PC-3 (cell line): ENCODE data around the gene UBAP1L. TPM values are rescaled to one million over a fixed set of nuclear protein-coding genes. Genes with fewer than 3 reads are reported as not detected.

Experiments
- ATAC-seq: fragments of 200-7000 bp; cut with Tn5 transposase; 2 replicates; pipeline ENCODE4 v1.9.1; 2020; ENCODE audit warnings: mild to moderate bottlenecking, moderate library complexity
- BruUV-seq: library from RNA; stranded (reverse); fragments of 400-500 nt; replicated peaks from 2 replicates; lab custom pipeline; 2021; lab: Mats Ljungman, UMichigan
- CTCF ChIA-PET: fragments of 300-600 bp; sonication (Branson Sonifier 250); formaldehyde crosslinking; loops from one replicate; lab custom pipeline; 2022; ENCODE audit warnings: antibody characterized with exemption; lab: Charles Lee
- POLR2A ChIA-PET: fragments of 300-600 bp; sonication (Branson Sonifier 250); formaldehyde crosslinking; loops from one replicate; lab custom pipeline; 2022; ENCODE audit warnings: antibody characterized with exemption; ENCODE audit not compliant: unreplicated experiment; lab: Charles Lee
- DNase-seq: peaks from one replicate; pipeline ENCODE4 v3.0.0-alpha.2; 2015
- H2AFZ ChIP-seq: fragments of 300-600 bp; sonication (generic); 2 replicates; pipeline ENCODE4 v1.6.0; 2016; ENCODE audit warnings: antibody characterized with exemption, low read length
- H3F3A ChIP-seq: fragments of 300-600 bp; sonication (generic); one replicate; pipeline ENCODE4 v1.6.0; 2017; ENCODE audit warnings: antibody characterized with exemption, low read length, control low read depth, mild to moderate bottlenecking; ENCODE audit not compliant: unreplicated experiment
- H3K27ac ChIP-seq: fragments of 300-600 bp; sonication (generic); 2 replicates; pipeline ENCODE4 v1.5.1; 2016; ENCODE audit warnings: mild to moderate bottlenecking, low read length
- H3K27me3 ChIP-seq: fragments of 300-600 bp; sonication (generic); 2 replicates; pipeline ENCODE4 v1.6.1; 2016; ENCODE audit warnings: low read length, mixed read lengths
- H3K36me3 ChIP-seq: fragments of 300-600 bp; sonication (generic); 2 replicates; pipeline ENCODE4 v1.6.1; 2016; ENCODE audit warnings: low read depth, mixed run types, low read length, mixed read lengths
- H3K4me1 ChIP-seq: fragments of 300-600 bp; sonication (generic); 2 replicates; pipeline ENCODE4 v1.5.1; 2016; ENCODE audit warnings: low read length; ENCODE audit not compliant: insufficient read depth
- H3K4me2 ChIP-seq: fragments of 300-600 bp; sonication (generic); 2 replicates; pipeline ENCODE4 v1.6.0; 2016; ENCODE audit warnings: low read length
- H3K4me3 ChIP-seq: fragments of 300-600 bp; sonication (generic); 2 replicates; pipeline ENCODE4 v1.5.1; 2016; ENCODE audit warnings: mild to moderate bottlenecking, low read length, mixed read lengths
- H3K79me2 ChIP-seq: fragments of 300-600 bp; sonication (generic); 2 replicates; pipeline ENCODE4 v1.6.1; 2017; ENCODE audit warnings: low read length, mixed read lengths
- H3K9ac ChIP-seq: fragments of 300-600 bp; sonication (generic); 2 replicates; pipeline ENCODE4 v1.6.0; 2016; ENCODE audit warnings: mild to moderate bottlenecking, low read length
- H3K9me2 ChIP-seq: fragments of 300-600 bp; sonication (generic); replicated peaks from 2 replicates; pipeline ENCODE4 v1.6.1; 2016; ENCODE audit warnings: mixed run types, low read length, mixed read lengths
- H3K9me3 ChIP-seq: fragments of 300-600 bp; sonication (generic); 2 replicates; pipeline ENCODE4 v1.6.1; 2016; ENCODE audit warnings: low read length, mixed read lengths
- H4K20me1 ChIP-seq: fragments of 300-600 bp; sonication (generic); 2 replicates; pipeline ENCODE4 v1.6.1; 2016; ENCODE audit warnings: low read length, mixed read lengths
- EZH2 ChIP-seq: fragments of 300-600 bp; sonication (generic); IDR thresholded peaks from one replicate; pipeline ENCODE4 v1.6.1; 2017; ENCODE audit warnings: antibody characterized with exemption, mild to moderate bottlenecking, low read length; ENCODE audit not compliant: unreplicated experiment
- EZH2phosphoT487 ChIP-seq: fragments of 300-600 bp; sonication (generic); IDR thresholded peaks from 2 replicates; pipeline ENCODE4 v1.6.1; 2018; ENCODE audit warnings: mild to moderate bottlenecking, antibody characterized with exemption, low read length, borderline replicate concordance
- intact Hi-C: fragments of 100-400 bp; cut with micrococcal nuclease; formaldehyde crosslinking; loops from 2 replicates; pipeline ENCODE4 v1.9.0; 2023
- total RNA-seq: library from RNA; depleted of rRNA; stranded (reverse); fragments of >200 nt; gene quantifications from 2 replicates; pipeline ENCODE4 v1.2.3, GENCODE V29; 2014
- TF ChIP-seq, protein P1 (sequence below): fragments of 300-600 bp; sonication (generic); conservative IDR thresholded peaks from 2 replicates; pipeline ENCODE4 v1.5.1; 2017; ENCODE audit warnings: antibody characterized with exemption, low read depth, mild to moderate bottlenecking, low read length

The UBAP1L gene
- total RNA-seq, 1 experiment from 2014 or later = 3.4 TPM

DNA sequence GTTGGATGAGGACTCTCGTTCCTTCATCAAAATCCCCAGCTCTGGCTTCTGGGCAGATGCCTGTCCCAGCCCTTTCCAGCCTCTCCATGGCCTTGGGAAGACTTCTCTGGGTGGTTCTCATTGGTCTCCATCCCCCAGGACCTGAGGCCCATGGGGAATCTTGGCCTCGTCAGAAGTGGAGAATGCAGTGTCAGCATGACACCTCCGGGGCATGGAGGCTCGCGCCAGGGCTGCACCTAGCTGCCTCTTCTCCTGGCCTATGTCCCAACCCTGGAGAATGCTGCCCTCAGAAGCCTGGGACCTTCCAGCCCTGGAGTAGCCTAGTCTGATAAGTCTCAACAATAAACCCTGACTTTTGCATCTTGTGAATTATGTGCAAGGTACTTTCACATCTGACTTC is 35.4 kb downstream of the UBAP1L start:
- Histone ChIP-seq H3K27me3 (no peaks in the 10 kb centered on the region), H3K9ac (no peak overlapping the region), H3K9me2 (no peaks in the 10 kb centered on the region), H3K4me2 (no peak overlapping the region), H3F3A (no peaks in the 10 kb centered on the region), H3K36me3 (no peaks in the 10 kb centered on the region), H3K27ac (no peak overlapping the region), H3K9me3 (no peaks in the 10 kb centered on the region), H4K20me1 (no peaks in the 10 kb centered on the region), H3K4me3 (no peak overlapping the region), H3K4me1 (no peaks in the 10 kb centered on the region), H2AFZ (no peak overlapping the region), H3K79me2 (no peaks in the 10 kb centered on the region)
- ChIA-PET CTCF (no interaction called here), POLR2A (no interaction called here)
- intact Hi-C loops = no loop called here
- ATAC-seq (no peak), DNase-seq (no peak)
- no TSS peak for BruUV-seq
- TF ChIP-seq EZH2 = no peak
- TF ChIP-seq, protein P1, sequence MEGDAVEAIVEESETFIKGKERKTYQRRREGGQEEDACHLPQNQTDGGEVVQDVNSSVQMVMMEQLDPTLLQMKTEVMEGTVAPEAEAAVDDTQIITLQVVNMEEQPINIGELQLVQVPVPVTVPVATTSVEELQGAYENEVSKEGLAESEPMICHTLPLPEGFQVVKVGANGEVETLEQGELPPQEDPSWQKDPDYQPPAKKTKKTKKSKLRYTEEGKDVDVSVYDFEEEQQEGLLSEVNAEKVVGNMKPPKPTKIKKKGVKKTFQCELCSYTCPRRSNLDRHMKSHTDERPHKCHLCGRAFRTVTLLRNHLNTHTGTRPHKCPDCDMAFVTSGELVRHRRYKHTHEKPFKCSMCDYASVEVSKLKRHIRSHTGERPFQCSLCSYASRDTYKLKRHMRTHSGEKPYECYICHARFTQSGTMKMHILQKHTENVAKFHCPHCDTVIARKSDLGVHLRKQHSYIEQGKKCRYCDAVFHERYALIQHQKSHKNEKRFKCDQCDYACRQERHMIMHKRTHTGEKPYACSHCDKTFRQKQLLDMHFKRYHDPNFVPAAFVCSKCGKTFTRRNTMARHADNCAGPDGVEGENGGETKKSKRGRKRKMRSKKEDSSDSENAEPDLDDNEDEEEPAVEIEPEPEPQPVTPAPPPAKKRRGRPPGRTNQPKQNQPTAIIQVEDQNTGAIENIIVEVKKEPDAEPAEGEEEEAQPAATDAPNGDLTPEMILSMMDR = no peak
- no peak for TF ChIP-seq EZH2phosphoT487

DNA sequence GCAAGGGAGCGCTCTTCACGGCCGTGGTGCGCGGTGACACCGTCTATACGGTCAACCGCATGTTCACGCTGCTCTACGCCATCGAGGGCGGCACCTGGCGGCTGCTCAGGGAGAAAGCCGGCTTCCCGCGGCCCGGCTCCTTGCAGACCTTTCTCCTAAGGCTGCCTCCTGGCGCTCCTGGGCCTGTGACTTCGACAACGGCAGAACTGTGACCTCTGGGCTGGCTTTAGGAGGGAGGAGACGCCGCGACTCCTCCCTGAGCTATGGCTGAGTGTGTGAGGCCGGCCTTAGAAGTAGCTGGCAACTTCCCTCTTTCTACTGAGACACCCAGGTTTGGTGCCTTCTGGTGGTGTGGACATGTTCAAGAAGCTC is 37.0 kb downstream of the UBAP1L start:
- Histone ChIP-seq H3K36me3 (no peaks in the 10 kb centered on the region), H3K79me2 (no peaks in the 10 kb centered on the region), H3K4me3 (no peak overlapping the region), H2AFZ (no peak overlapping the region), H3K4me1 (no peaks in the 10 kb centered on the region), H3K9ac (no peak overlapping the region), H3K9me3 (no peaks in the 10 kb centered on the region), H3K27ac (no peak overlapping the region), H4K20me1 (no peaks in the 10 kb centered on the region), H3F3A (no peaks in the 10 kb centered on the region), H3K9me2 (no peaks in the 10 kb centered on the region), H3K27me3 (no peaks in the 10 kb centered on the region), H3K4me2 (no peak overlapping the region)
- BruUV-seq = no TSS peak
- intact Hi-C loops = no loop called here
- ChIA-PET POLR2A (no interaction called here), CTCF (no interaction called here)
- TF ChIP-seq, protein P1 = no peak
- no peak for TF ChIP-seq EZH2phosphoT487
- no peak for ATAC-seq
- DNase-seq = no peak

DNA sequence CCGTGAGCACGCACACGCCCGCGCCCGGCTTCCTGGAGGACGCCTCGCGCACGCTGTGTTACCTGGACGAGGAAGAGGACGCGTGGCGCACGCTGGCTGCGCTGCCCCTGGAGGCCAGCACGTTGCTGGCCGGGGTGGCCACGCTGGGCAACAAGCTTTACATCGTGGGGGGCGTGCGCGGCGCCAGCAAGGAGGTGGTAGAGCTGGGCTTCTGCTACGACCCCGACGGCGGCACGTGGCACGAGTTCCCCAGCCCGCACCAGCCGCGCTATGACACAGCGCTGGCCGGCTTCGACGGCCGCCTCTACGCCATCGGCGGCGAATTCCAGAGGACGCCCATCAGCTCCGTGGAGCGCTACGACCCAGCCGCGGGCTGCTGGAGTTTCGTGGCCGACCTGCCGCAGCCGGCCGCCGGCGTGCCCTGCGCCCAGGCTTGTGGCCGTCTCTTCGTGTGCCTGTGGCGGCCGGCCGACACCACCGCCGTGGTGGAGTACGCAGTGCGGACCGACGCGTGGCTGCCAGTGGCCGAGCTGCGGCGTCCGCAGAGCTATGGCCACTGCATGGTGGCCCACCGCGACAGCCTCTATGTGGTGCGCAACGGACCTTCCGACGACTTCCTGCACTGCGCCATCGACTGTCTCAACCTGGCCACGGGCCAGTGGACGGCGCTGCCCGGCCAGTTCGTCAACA is 37.6 kb downstream of the UBAP1L start:
- ChIA-PET POLR2A (no interaction called here), CTCF (no interaction called here)
- DNase-seq = no peak
- no peak for TF ChIP-seq EZH2phosphoT487
- no peak for TF ChIP-seq EZH2
- TF ChIP-seq, protein P1 = no peak
- Histone ChIP-seq H2AFZ (no peak overlapping the region), H4K20me1 (no peaks in the 10 kb centered on the region), H3K9me2 (no peaks in the 10 kb centered on the region), H3K36me3 (no peaks in the 10 kb centered on the region), H3K27me3 (no peaks in the 10 kb centered on the region), H3K9ac (no peak overlapping the region), H3K27ac (no peak overlapping the region), H3K4me3 (no peak overlapping the region), H3K9me3 (no peaks in the 10 kb centered on the region), H3F3A (no peaks in the 10 kb centered on the region), H3K4me1 (no peaks in the 10 kb centered on the region), H3K4me2 (no peak overlapping the region), H3K79me2 (no peaks in the 10 kb centered on the region)
- BruUV-seq = no TSS peak
- intact Hi-C loops = no loop called here
- ATAC-seq = no peak
